Activated naive CD4-positive, alpha-beta T cell treated with anti-CD3 and anti-CD28 coated beads, Interleukin-2, amount 50 U/mL, for 24 hours (primary cell): Measurements from ENCODE around the gene RAPGEF1.

Experiments used
- H3K27ac Mint-ChIP-seq: one replicate; pipeline ENCODE4 v1.8.0; 2021; ENCODE audit warnings: mild to moderate bottlenecking, mixed read lengths
- H3K27me3 Mint-ChIP-seq: one replicate; pipeline ENCODE4 v1.8.0; 2021; ENCODE audit warnings: mixed read lengths
- H3K36me3 Mint-ChIP-seq: one replicate; pipeline ENCODE4 v1.8.0; 2021; ENCODE audit warnings: mixed read lengths
- H3K4me1 Mint-ChIP-seq: one replicate; pipeline ENCODE4 v1.8.0; 2021; ENCODE audit warnings: mixed read lengths
- H3K4me3 Mint-ChIP-seq: one replicate; pipeline ENCODE4 v1.8.0; 2021; ENCODE audit warnings: mild to moderate bottlenecking, mixed read lengths
- H3K9me3 Mint-ChIP-seq: one replicate; pipeline ENCODE4 v1.8.0; 2021; ENCODE audit warnings: mixed read lengths

RAPGEF1 gene

GRCh38 chr9:131630205-131630831, 109.6 kb downstream of the RAPGEF1 start:
- no peaks in the 10 kb centered on the region for H3K9me3 Mint-ChIP-seq
- no peaks in the 10 kb centered on the region for H3K27me3 Mint-ChIP-seq
- peaks cover 6% of the 10 kb centered on the region for H3K36me3 Mint-ChIP-seq
- H3K4me3 Mint-ChIP-seq: no peak overlapping the region
- peaks cover 31% of the 10 kb centered on the region for H3K4me1 Mint-ChIP-seq
- no peak overlapping the region for H3K27ac Mint-ChIP-seq

GRCh38 chr9:131629825-131630204, 110.1 kb downstream of the RAPGEF1 start:
- no peaks in the 10 kb centered on the region for H3K27me3 Mint-ChIP-seq
- no peak overlapping the region for H3K4me3 Mint-ChIP-seq
- H3K9me3 Mint-ChIP-seq: no peaks in the 10 kb centered on the region
- no peak overlapping the region for H3K27ac Mint-ChIP-seq
- H3K36me3 Mint-ChIP-seq: peaks cover 6% of the 10 kb centered on the region
- H3K4me1 Mint-ChIP-seq: peaks cover 26% of the 10 kb centered on the region

- Mint-ChIP-seq H3K9me3 (no peaks in the 10 kb centered on the region), H3K36me3 (peaks cover 6% of the 10 kb centered on the region), H3K4me3 (no peak overlapping the region), H3K27ac (peak overlapping the region; percentile 35), H3K27me3 (no peaks in the 10 kb centered on the region), H3K4me1 (peaks cover 24% of the 10 kb centered on the region)
These were observed 110.7 kb downstream of the RAPGEF1 start for GRCh38 chr9:131629226-131629500.

GRCh38 chr9:131628459-131629225, 111.2 kb downstream of the RAPGEF1 start:
- Mint-ChIP-seq H3K27me3 (no peaks in the 10 kb centered on the region), H3K9me3 (no peaks in the 10 kb centered on the region), H3K36me3 (peaks cover 6% of the 10 kb centered on the region), H3K27ac (peak overlapping the region; percentile 35), H3K4me1 (peaks cover 24% of the 10 kb centered on the region), H3K4me3 (no peak overlapping the region)

GRCh38 chr9:131627648-131628458, 112.0 kb downstream of the RAPGEF1 start:
- no peaks in the 10 kb centered on the region for H3K9me3 Mint-ChIP-seq
- H3K27me3 Mint-ChIP-seq: no peaks in the 10 kb centered on the region
- peaks cover 21% of the 10 kb centered on the region for H3K4me1 Mint-ChIP-seq
- H3K4me3 Mint-ChIP-seq: no peak overlapping the region
- H3K27ac Mint-ChIP-seq: peak overlapping the region; percentile 41
- H3K36me3 Mint-ChIP-seq: peaks cover 3% of the 10 kb centered on the region

GRCh38 chr9:131627326-131627647, 112.6 kb downstream of the RAPGEF1 start:
- Mint-ChIP-seq H3K4me3 (no peak overlapping the region), H3K27ac (peak overlapping the region; percentile 41), H3K36me3 (peaks cover 1% of the 10 kb centered on the region), H3K27me3 (no peaks in the 10 kb centered on the region), H3K9me3 (no peaks in the 10 kb centered on the region), H3K4me1 (peaks cover 19% of the 10 kb centered on the region)

GRCh38 chr9:131625790-131626670, 113.8 kb downstream of the RAPGEF1 start:
- no peaks in the 10 kb centered on the region for H3K9me3 Mint-ChIP-seq
- H3K27ac Mint-ChIP-seq: no peak overlapping the region
- H3K27me3 Mint-ChIP-seq: no peaks in the 10 kb centered on the region
- no peak overlapping the region for H3K4me3 Mint-ChIP-seq
- peaks cover 5% of the 10 kb centered on the region for H3K36me3 Mint-ChIP-seq
- peaks cover 24% of the 10 kb centered on the region for H3K4me1 Mint-ChIP-seq

- Mint-ChIP-seq H3K36me3 (peaks cover 5% of the 10 kb centered on the region), H3K9me3 (no peaks in the 10 kb centered on the region), H3K4me1 (peaks cover 19% of the 10 kb centered on the region), H3K27me3 (no peaks in the 10 kb centered on the region), H3K27ac (no peak overlapping the region), H3K4me3 (no peak overlapping the region)
These were observed 114.4 kb downstream of the RAPGEF1 start for GRCh38 chr9:131625508-131625787.

GRCh38 chr9:131624636-131625507, 115.0 kb downstream of the RAPGEF1 start:
- peaks cover 5% of the 10 kb centered on the region for H3K36me3 Mint-ChIP-seq
- no peak overlapping the region for H3K4me3 Mint-ChIP-seq
- H3K9me3 Mint-ChIP-seq: no peaks in the 10 kb centered on the region
- peaks cover 16% of the 10 kb centered on the region for H3K4me1 Mint-ChIP-seq
- no peaks in the 10 kb centered on the region for H3K27me3 Mint-ChIP-seq
- no peak overlapping the region for H3K27ac Mint-ChIP-seq

GRCh38 chr9:131623655-131624330, 116.1 kb downstream of the RAPGEF1 start:
- Mint-ChIP-seq H3K4me3 (no peak overlapping the region), H3K27me3 (no peaks in the 10 kb centered on the region), H3K27ac (no peak overlapping the region), H3K9me3 (no peaks in the 10 kb centered on the region), H3K4me1 (peaks cover 10% of the 10 kb centered on the region), H3K36me3 (peaks cover 5% of the 10 kb centered on the region)

- Mint-ChIP-seq H3K27me3 (no peaks in the 10 kb centered on the region), H3K36me3 (peaks cover 8% of the 10 kb centered on the region), H3K4me1 (peaks cover 9% of the 10 kb centered on the region), H3K9me3 (no peaks in the 10 kb centered on the region), H3K27ac (no peak overlapping the region), H3K4me3 (no peak overlapping the region)
These were observed 117.4 kb downstream of the RAPGEF1 start for GRCh38 chr9:131622523-131622922.

- peak overlapping the region; percentile 30 for H3K27ac Mint-ChIP-seq
- peaks cover 9% of the 10 kb centered on the region for H3K4me1 Mint-ChIP-seq
- H3K36me3 Mint-ChIP-seq: peaks cover 10% of the 10 kb centered on the region
- H3K27me3 Mint-ChIP-seq: no peaks in the 10 kb centered on the region
- H3K9me3 Mint-ChIP-seq: no peaks in the 10 kb centered on the region
- no peak overlapping the region for H3K4me3 Mint-ChIP-seq
These were observed 118.1 kb downstream of the RAPGEF1 start for GRCh38 chr9:131621551-131622358.

- no peak overlapping the region for H3K4me3 Mint-ChIP-seq
- no peaks in the 10 kb centered on the region for H3K9me3 Mint-ChIP-seq
- H3K36me3 Mint-ChIP-seq: peaks cover 10% of the 10 kb centered on the region
- H3K27me3 Mint-ChIP-seq: no peaks in the 10 kb centered on the region
- no peak overlapping the region for H3K27ac Mint-ChIP-seq
- peaks cover 9% of the 10 kb centered on the region for H3K4me1 Mint-ChIP-seq
These were observed 118.9 kb downstream of the RAPGEF1 start for GRCh38 chr9:131620764-131621520.
